GM08714 (cell line): Measurements from ENCODE around the gene GALNT11.
"Not testable (repeated sequence)": the region's sequence is repeated elsewhere in the genome, so short reads cannot be mapped to it uniquely, and the experiment has no call there.

ENCODE experiments used
- H3K4me3 ChIP-seq: fragments of 200-500 bp; sonication (Bioruptor generic); 2 replicates; pipeline ENCODE4 v1.5.1; 2014; ENCODE audit warnings: mild to moderate bottlenecking, low read length, inconsistent platforms
- ZNF274 ChIP-seq: IDR thresholded peaks from 2 replicates; pipeline ENCODE4 v1.6.1; 2012; ENCODE audit warnings: mild to moderate bottlenecking, low read depth, low read length

GALNT11 gene

DNA sequence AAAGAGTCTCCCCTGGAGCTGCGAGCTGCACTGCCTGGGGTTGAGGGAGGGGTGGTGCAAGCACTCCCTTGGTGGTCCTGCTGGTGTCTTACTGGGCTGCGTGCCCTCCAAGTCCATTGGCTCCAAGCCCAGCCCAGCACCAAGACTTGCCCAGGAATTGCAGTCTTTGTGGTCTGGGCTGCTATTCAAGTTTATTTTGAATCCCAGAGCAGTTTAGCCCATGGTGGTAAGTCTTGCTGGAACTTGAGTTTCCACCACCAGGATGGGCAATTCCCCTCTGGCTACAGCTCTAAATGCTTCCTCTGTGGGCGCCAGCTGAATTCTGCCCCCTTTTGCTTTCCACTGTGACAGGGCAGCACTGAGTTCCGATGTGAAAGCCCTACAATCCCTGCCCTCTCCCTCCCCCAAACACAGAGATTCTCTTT lies 25.1 kb downstream of the GALNT11 start:
- H3K4me3 ChIP-seq: no peak overlapping the region
- no peak for TF ChIP-seq ZNF274

DNA sequence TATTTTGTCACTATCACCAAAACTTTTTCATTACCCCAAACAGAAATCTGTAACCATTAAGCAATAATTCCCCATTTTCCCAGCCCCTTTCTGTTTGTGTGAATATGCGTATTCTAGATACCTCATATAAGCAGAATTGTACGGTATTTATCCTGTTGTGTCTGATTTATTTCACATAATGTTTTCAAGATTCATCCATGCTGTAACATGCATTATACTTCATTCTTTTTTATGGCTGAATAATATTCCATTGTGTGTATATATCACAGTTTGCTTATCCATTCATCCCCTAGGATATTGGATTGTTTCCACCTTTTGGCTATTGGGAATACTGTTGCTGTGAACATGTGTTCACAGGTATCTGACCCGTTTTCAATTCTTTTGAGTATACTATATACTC lies 26.5 kb downstream of the GALNT11 start:
- no peak for TF ChIP-seq ZNF274
- no peak overlapping the region for H3K4me3 ChIP-seq

DNA sequence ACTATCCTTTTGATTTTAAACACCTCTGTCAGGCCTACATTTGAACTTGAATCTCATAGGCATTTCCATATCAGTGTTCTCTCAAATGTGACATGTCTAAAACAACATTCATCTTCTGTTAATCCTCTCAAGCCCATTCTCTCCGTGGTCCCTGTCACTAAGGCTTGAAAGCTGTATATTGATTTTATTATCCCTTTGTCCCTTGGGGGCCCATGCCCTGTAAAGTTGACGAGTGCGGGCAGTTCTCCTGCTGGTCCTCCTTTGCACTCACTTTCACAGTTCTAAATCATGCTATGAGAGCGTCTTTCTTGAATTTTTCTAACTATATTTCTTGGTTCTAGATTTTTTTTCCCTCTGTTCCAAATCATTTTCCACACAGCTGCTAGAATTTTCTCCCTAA lies 27.3 kb downstream of the GALNT11 start:
- TF ChIP-seq ZNF274: no peak
- H3K4me3 ChIP-seq: no peak overlapping the region

DNA sequence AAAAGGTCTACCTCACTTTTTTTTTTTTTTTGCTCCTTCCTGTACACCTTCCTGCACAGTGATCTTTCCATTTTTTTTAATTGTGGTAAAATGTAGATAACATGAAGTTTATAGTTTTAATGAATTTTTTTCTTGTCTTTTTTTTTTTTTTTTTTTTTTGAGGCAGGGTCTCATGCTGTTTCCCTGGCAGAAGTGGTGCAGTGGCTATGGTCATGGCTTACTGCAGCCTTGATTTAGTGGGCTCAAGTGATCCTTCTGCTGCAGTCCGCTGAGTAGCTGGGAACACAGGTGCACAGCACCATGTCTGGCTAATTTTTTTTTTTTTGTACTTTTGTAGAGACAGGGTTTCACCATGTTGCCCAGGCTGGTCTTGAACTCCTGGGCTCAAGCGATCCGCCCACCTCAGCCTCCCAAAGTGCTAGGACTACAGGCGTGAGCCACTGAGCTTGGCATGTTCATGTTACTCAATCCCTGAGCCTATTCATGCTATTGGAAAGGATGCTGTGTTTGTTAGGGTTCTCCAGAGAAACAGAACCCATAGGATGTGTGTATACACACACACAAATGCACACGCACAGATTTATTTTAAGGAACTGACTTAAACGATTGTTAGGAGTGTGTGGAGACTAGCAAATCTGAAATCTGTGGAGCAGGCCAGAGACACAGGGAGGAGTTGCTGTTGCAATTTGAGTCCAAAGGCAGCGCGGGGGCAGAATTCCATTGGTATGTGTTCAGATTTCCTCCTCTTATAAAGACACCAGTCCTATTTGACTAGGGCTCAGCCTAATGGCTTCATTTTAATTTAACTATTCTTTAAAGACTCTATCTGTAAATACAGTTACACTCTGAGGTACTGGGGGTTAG lies 29.1 kb downstream of the GALNT11 start:
- H3K4me3 ChIP-seq: no peak overlapping the region
- no peak for TF ChIP-seq ZNF274

DNA sequence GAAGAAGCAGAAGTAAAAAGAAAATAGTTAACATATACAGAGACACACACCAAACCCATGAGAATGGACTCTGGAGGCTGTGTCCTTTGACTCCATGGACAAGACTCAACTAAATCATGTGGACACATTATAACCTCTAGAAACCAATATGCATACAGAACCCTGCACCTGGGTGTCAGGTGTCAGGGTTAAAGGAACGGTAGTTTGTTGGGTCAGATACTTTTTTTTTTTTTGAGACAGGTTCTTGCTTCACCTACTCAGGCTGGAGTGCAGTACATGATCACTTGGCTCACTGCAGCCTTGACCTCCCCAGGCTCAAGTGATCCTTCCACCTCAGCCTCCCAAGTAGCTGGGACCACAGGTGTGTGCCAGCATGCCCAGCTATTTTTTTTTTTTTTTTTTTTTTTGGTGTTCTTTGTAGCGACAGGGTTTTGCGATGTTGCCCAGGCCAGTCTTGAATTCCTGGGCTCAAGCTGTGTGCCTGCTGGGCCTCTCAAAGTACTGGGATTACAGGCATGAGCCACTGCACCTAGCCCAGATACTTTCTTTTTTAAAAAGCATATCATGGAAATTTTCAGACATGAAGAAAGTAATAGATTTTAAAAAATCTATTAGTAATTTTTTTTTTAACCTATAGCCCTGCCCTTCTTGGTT lies 31.3 kb downstream of the GALNT11 start:
- no peak for TF ChIP-seq ZNF274

DNA sequence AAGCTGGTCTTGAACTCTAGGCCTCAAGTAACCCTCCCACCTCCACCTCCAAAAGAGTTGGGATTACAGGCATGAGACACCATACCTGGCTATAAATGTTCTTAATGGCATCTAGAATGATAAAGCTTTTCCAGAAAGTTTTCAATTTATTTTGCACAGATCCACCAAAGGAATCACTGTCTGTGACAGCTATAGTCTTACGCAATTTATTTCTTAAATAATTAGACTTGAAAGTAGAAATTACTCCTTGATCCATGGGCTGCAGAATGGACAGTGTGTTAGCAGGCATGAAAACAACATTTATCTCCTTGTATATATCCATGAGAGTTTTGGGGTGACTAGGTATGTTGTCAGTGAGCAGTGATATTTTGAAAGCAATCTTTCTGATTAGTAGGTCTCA lies 33.8 kb downstream of the GALNT11 start:
- H3K4me3 ChIP-seq: no peak overlapping the region
- TF ChIP-seq ZNF274: no peak

More for the DNA sequence above, 31.3 kb downstream of the GALNT11 start:
- no peak overlapping the region for H3K4me3 ChIP-seq

DNA sequence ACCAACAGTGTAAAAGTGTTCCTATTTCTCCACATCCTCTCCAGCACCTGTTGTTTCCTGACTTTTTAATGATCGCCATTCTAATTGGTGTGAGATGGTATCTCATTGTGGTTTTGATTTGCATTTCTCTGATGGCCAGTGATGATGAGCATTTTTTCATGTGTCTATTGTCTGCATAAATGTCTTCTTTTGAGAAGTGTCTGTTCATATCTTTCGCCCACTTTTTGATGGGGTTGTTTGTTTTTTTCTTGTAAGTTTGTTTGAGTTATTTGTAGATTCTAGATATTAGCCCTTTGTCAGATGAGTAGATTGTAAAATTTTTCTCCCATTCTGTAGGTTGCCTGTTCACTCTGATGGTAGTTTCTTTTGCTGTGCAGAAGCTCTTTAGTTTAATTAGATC lies 35.6 kb downstream of the GALNT11 start:
- not testable (repeated sequence) for H3K4me3 ChIP-seq

DNA sequence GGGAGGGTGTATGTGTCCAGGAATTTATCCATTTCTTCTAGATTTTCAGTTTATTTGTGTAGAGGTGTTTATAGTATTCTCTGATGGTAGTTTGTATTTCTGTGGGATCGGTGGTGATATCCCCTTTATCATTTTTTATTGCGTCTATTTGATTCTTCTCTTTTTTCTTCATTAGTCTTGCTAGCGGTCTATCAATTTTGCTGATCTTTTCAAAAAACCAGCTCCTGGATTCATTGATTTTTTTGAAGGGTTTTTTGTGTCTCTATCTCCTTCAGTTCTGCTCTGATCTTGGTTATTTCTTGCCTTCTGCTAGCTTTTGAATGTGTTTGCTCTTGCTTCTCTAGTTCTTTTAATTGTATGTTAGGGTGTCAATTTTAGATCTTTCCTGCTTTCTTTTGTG lies 37.7 kb downstream of the GALNT11 start:
- H3K4me3 ChIP-seq: not testable (repeated sequence)

DNA sequence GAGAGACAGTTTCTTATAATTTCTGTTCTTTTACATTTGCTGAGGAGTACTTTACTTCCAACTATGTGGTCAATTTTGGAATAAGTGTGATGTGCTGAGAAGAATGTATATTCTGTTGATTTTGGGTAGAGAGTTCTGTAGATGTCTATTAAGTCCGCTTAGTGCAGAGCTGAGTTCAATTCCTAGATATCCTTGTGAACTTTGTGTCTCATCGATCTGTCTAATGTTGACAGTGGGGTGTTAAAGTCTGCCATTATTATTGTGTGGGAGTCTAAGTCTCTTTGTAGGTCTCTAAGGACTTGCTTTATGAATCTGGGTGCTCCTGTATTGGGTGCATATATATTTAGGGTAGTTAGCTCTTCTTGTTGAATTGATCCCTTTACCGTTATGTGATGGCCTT lies 38.3 kb downstream of the GALNT11 start:
- H3K4me3 ChIP-seq: not testable (repeated sequence)

DNA sequence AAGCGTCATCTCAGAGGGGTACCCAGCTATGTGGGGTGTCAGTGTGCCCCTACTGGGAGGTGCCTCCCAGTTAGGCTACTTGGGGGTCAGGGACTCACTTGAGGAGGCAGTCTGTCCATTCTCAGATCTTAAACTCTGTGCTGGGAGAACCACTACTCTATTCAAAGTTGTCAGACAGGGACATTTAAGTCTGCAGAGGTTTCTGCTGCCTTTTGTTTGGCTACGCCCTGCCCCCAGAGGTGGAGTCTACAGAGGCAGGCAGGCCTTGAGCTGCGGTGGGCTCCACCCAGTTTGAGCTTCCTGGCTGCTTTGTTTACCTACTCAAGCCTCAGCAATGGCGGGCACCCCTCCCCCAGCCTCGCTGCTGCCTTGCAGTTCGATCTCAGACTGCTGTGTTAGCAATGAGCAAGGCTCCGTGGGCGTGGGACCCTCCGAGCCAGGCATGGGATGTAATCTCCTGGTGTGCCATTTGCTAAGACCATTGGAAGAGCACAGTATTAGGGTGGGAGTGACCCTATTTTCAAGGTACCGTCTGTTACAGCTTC lies 40.4 kb downstream of the GALNT11 start:
- not testable (repeated sequence) for H3K4me3 ChIP-seq

DNA sequence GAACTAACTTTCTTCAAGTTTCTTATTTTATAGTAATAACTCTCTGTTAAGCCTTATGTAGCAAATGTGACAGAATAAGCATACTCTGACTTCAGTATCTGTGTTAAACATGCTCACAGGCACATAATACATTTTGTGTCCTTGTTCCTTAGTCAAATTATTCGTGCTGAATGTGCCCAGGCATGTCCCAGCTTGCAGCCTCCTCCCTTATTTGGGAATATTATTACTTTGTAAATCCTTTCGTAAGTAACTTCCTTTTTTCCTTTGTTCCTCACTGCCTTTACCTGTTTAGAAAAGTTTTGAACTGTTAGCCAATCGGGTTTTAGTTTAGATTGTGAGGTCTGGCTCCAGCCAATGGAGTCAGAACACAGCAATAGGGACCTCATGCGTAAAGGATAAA lies 46.9 kb downstream of the GALNT11 start:
- no peak for TF ChIP-seq ZNF274
- H3K4me3 ChIP-seq: no peak overlapping the region

DNA sequence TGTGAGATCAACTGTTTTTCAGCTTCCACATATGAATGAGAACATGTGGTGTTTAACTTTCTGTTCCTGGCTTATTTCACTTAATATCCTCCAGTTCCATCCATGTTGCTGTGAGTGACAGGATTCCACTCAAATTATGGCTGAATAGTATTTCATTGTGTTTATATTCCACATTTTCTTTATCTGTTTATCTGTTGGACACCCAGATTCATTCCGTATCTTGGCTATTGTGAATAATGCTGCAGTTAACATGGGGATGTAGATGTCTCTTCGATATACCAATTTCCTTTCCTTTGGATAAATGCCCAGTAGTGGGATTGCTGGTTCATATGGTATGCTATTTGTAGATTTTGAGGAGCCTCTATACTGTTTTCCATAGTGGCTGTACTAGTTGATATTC lies 47.9 kb downstream of the GALNT11 start:
- H3K4me3 ChIP-seq: no peak overlapping the region
- no peak for TF ChIP-seq ZNF274

DNA sequence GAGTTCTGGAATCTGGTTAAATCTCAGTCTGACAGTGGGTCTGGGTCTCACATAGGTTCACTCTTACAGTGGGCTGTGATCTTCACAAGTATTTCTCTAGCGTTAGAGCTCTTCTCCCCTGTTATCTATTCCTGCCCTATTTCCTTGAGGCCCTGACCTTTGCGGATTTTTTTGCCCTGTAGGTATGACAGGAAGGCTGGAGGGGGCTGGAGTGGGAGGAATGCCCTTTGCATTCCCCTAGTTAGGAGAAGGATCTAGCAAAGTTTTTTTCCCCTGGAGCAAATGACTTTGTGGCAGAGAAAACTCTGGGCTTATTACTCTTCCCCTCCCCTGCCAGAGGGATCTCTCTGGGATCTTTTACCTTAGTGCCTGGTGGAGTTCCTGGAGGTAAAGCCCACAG lies 49.2 kb downstream of the GALNT11 start:
- H3K4me3 ChIP-seq: no peak overlapping the region
- no peak for TF ChIP-seq ZNF274

DNA sequence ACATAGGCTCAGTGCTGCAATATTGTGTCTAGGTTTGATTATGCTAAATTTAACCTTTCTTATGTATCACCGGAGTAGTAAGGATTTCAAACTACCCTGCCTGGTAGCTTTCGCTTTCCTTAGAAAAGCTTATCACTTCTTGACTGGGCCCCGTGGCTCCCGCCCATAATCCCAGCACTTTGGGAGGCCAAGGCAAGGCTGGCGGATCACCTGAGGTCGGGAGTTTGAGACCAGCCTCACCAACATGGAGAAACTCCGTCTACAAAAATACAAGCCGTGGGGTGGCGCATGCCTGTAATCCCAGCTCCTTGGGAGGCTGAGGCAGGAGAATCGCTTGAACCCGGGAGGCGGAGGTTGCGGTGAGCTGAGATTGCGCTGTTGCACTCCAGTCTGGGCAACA lies 49.9 kb downstream of the GALNT11 start:
- H3K4me3 ChIP-seq: not testable (repeated sequence)

DNA sequence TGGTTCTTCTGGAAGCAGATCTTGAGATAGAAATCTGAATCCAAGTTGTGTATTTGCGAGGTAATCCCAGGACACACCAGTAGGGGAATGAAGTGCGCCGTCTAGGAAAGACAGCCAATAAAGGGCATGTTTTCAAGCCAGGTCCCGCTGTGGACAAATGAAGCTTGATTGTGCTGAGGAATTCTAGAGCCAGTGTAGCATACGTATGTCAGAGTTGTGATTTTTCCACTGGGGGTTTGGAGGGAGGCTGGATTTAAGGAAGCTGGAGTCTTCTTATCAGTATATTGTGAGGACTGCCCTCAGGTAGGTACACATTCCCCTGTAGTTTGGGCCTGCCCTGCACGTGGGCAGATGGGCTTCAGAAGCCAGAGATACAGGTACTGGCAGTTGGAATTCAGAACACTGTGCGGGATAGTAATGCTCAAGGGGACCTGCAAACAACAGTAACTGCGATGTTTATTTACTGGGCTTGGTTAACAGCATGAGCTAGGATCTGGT lies 50.9 kb downstream of the GALNT11 start:
- no peak overlapping the region for H3K4me3 ChIP-seq
- no peak for TF ChIP-seq ZNF274
